ENCODE data around the gene GXYLT1.
A peak's percentile ranks its signal among the peaks of the same experiment; 100 is the strongest.
"Not testable (repeated sequence)": the region's sequence is repeated elsewhere in the genome, so short reads cannot be mapped to it uniquely, and the experiment has no call there.

GXYLT1 gene

GRCh38 chr12:42145552-42146215, 1.0 kb upstream of the GXYLT1 start:
- no peak for DNase-seq (ENCODE audit: low read depth)
- no peak overlapping the region for H3K4me3 ChIP-seq (ENCODE audit: low read depth, low read length)

- peak overlapping the region; percentile 74 for H3K4me3 ChIP-seq (ENCODE audit: low read depth, low read length)
- no peak for DNase-seq (ENCODE audit: low read depth)
Measured at GRCh38 chr12:42145197-42145549, 499 bp upstream of the GXYLT1 start.

DNA sequence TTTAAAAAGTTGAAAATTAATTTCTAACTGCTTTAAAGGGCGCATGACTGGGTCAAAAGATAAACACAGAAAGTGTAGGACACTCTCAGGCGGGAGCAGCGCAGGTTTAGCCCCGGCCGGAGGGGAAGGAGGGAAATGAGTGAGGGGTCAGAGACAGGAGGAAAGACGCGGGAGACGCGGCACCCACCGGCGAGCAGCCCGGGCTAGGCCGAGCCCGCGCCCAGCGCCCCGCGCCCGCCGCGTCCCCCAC, 591 bp downstream of the GXYLT1 start:
- DNase-seq (ENCODE audit: low read depth), result no peak
- H3K4me3 ChIP-seq (ENCODE audit: low read depth, low read length), result peak overlapping the region; percentile 74

DNA sequence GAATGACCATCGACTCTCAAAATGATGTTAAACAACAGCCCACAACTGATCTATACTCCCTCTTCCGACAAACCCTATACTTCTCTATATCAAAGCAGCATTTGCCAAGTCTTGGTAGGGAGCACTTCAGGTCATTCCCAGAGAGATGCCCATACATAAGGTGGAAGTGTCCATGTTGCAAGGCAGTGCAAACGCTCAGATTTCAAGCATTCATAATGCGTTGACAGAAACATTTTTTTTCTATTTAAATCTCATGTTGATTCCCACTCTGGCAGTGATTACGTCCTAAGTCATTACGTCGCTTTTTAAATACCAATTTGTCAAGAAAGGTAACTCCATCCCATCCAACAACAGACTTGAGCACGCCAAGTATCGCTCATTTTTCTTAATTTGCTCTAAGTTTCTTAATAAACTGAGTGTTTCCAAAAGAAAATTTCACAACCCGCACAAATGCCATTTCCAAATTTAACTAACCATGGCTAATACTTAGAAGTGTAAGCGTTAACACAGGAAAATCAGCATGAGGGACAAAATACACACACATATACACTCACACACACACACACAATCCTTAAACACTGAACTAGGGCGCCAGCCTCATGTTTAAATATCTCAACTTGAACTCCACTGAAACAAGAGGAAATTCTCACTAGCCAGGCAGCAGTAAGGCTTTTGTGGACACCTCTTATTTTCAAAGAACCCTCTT, 1.1 kb downstream of the GXYLT1 start:
- peak overlapping the region; percentile 74 for H3K4me3 ChIP-seq (ENCODE audit: low read depth, low read length)
- DNase-seq (ENCODE audit: low read depth), result no peak

DNA sequence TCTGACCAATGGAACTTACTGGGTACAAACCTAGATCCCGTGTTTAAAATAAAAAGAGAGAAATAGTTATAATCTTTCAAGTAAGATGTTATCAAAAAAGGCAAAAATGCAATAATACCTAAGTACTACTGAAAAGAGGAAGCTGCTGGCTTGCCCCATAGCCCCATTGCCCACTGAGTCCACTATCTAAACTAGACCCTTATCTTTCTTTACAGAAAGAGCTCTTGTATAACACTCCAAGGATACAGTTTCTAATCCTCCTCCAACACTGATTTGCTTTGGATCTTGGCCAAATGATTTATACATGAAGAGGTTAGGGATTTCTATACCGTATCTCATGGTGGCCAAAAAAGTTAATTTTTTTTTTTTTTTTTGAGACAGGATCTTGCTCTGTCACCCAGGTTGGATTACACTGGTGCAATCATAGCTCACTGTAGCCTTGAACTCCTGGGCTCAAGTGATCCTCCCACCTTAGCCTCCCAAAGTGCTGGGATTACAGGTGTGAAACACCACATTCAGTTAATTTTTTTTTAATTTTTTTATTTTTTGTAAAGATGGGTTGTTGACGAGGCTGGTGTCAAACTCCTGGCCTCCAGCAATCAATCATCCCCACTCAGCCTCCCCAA, 2.6 kb downstream of the GXYLT1 start:
- no peak for DNase-seq (ENCODE audit: low read depth)

DNA sequence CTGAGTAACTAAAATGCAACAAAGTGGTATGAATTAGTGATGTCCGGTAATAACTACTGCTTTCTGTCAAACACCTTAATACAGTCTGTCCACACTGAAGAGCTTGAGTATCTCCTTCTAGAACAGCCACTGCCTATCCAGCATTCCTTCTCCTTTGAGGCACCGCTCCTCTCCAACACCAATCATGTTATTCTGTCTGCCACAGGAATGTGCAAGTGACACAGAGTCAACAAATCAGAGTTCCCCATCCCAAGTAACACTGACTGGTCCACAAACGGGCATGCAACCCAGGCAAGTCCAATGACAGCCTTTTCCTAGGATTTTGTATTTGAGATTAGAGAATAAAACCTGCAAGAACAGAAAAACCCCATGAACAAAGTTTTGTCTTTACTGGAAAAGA, 3.8 kb downstream of the GXYLT1 start:
- no peak overlapping the region for H3K4me3 ChIP-seq (ENCODE audit: low read depth, low read length)
- DNase-seq (ENCODE audit: low read depth), result no peak

More for the DNA sequence above, 2.6 kb downstream of the GXYLT1 start:
- no peak overlapping the region for H3K4me3 ChIP-seq (ENCODE audit: low read depth, low read length)

DNA sequence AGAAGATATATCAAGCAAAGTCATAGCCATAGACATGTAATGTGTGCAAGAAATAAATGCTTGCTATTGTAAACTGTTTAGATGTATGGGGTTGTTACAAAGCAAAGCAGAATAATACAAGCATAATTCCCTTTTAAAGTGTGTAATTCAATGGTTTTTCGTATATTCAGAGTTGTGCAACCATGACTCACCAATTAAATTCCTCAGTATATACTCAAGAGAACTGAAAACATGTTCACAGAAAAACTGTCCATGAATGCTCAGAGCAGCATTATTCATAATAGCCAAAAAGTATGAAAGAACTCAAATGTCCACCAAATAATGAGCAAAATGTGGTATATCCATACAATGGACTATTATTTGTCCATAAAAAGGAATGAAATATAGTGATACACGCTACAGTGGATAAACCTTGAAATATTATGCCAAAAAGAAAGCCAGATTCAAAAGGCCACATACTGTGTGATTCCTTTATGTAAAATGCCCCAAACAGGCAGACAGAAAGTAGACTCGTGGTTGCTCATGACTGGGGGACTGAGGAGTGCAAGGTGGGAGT, 9.3 kb downstream of the GXYLT1 start:
- H3K4me3 ChIP-seq (ENCODE audit: low read depth, low read length), result no peak overlapping the region

GRCh38 chr12:42130672-42131402, 13.8 kb downstream of the GXYLT1 start:
- H3K4me3 ChIP-seq (ENCODE audit: low read depth, low read length), result peak overlapping the region; percentile 5
- no peak for DNase-seq (ENCODE audit: low read depth)

More for the DNA sequence above, 9.3 kb downstream of the GXYLT1 start:
- DNase-seq (ENCODE audit: low read depth), result no peak

- no peak for DNase-seq (ENCODE audit: low read depth)
- H3K4me3 ChIP-seq (ENCODE audit: low read depth, low read length), result no peak overlapping the region
Measured at GRCh38 chr12:42129595-42130204, 15.0 kb downstream of the GXYLT1 start.

GRCh38 chr12:42128888-42129287, 15.8 kb downstream of the GXYLT1 start:
- no peak for DNase-seq (ENCODE audit: low read depth)
- no peak overlapping the region for H3K4me3 ChIP-seq (ENCODE audit: low read depth, low read length)

- no peak overlapping the region for H3K4me3 ChIP-seq (ENCODE audit: low read depth, low read length)
- no peak for DNase-seq (ENCODE audit: low read depth)
Measured at GRCh38 chr12:42128327-42128726, 16.3 kb downstream of the GXYLT1 start.

DNA sequence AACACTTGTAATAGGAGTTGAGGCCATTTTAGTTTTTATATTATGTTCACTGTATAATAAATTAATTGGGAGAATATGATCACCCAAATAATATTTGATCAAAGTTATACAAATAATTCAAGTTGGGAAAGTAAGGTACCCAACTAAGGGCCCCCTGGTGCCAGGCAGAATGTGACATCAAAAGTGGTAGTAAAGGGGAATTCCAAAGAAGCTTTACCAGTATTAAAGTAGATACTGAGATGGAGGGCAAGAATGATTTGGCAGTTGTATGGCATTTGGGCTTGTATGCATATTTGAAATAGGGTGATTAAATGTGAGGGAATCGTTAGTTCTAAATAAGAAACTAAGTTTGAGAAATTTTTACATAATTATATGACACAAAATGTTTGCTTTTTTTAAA, 17.7 kb downstream of the GXYLT1 start:
- no peak overlapping the region for H3K4me3 ChIP-seq (ENCODE audit: low read depth, low read length)
- DNase-seq (ENCODE audit: low read depth), result no peak

- no peak for DNase-seq (ENCODE audit: low read depth)
- no peak overlapping the region for H3K4me3 ChIP-seq (ENCODE audit: low read depth, low read length)
Measured at GRCh38 chr12:42125388-42125767, 19.3 kb downstream of the GXYLT1 start.

DNA sequence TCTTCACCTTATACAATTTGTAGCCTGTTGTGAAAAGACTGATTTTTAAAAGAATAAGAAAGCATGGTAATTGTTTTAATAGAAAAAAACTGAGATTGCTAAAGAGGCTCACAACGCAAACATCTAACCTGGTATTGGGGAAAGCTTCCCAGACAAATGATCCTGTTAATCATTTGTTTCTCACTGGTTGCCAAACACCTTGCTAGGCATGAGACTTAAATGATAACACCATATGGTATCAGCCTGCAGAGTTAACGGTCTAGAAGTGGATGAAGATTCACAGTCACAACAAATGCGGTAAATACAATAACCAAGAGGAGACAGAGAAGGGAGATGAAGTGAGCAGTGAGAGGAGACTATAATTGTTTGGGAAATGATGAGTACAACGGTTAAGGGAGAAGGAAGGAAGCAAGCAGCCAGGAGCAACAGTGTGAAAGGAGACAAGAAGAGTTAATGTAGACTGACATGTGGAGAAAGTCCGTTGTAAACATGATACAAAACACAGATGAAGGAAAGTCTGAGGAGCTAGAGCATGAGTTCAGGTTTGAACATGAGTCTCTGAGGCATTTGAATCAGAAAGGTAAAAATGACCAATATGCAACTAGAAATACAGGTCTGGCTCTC, 19.8 kb downstream of the GXYLT1 start:
- no peak overlapping the region for H3K4me3 ChIP-seq (ENCODE audit: low read depth, low read length)
- DNase-seq (ENCODE audit: low read depth), result no peak

GRCh38 chr12:42119085-42119633, 25.5 kb downstream of the GXYLT1 start:
- peak; percentile 70 for DNase-seq (ENCODE audit: low read depth)

GRCh38 chr12:42118136-42118879, 26.4 kb downstream of the GXYLT1 start:
- no peak for DNase-seq (ENCODE audit: low read depth)
- H3K4me3 ChIP-seq (ENCODE audit: low read depth, low read length), result no peak overlapping the region

More at GRCh38 chr12:42119085-42119633, 25.5 kb downstream of the GXYLT1 start:
- no peak overlapping the region for H3K4me3 ChIP-seq (ENCODE audit: low read depth, low read length)

DNA sequence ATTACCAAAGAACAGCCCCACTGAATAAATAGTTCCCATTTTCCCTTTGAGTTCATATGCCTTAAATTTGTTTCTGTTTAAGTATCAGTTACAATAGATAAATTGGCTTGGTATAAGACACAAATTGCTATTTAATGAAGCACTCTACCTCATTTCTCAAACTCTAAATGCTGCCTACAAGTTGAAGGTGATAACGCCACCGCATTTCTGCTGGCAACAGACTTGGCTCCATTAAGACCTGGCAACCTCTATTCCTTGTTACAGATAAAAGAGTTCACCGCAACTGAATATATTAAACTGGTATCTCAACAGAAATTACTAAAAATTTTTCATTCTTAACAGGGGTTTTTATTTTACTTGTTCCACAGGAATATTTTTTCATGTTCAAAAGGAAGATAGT, 35.6 kb downstream of the GXYLT1 start:
- H3K4me3 ChIP-seq (ENCODE audit: low read depth, low read length), result no peak overlapping the region
- no peak for DNase-seq (ENCODE audit: low read depth)

DNA sequence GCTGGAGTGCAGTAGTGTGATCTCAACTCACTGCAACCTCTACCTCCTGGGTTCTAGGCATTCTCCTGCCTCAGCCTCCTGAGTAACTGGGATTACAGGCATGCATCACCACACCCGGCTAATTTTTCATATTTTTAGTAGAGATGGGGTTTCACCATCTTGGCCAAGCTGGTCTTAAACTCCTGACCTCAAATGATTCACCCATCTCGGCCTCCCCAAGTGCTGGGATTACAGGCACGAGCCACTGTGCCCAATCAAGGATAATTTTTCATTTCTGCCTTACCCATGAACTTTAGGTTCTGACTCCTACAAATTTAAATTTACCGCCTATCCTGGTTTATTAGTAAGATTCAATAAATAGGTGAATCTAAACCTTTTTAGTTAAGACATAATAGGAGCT, 37.9 kb downstream of the GXYLT1 start:
- DNase-seq (ENCODE audit: low read depth); H3K4me3 ChIP-seq (ENCODE audit: low read depth, low read length): not testable (repeated sequence)

Measured in skeletal muscle cell (primary cell).